Measurements from ENCODE around the gene RTL1.

Gene RTL1

DNA sequence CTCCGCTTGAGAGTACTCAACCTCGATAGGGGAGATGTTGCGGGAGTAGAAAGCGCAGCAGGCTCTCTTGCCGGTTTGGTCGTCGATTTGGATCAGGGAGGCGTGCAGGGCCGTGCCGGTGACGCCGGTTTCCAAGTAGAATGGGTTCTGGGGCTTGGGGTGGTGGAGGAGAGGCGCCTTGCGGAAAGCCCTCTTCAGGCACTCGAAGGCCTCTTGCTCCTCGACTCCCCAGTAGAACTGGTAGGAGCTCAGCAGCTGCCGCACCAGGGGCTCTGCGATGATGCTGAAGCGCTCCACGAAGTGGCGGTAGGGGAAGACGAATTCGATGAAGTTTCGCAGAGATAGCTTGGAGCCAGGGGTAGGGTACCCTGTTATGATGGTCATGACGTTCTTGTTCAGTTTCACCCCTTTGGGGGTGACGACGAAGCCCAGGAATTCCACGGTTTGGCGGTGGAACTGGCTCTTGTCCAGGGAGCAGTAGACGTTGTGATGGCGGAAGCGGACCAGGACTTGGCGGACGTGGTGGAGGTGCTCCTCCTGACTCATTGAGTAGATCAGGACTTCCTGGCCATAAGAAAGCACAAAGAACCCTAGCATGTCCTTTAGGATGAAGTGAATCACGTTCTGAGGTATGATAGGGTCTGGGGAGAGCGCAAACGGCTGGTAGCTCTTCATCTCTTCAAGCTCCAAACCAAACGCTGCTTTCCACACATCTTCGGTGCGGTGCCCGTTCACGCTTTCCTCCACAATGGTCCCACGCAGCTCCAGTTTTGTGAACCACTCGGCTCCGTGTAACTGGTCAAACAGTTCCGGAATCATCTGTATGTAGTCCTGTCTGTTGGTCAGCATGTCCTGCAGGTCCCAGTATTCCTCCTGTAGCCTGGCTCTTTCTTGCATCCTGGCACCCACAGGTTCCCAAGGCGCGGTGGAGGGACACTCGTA is 21.2 kb downstream of the RTL1 start:
- Histone ChIP-seq H3K27ac (ENCODE audit: insufficient read depth in 1 of 2, low read depth in 1 of 2, low read length in 2 of 2, poor library complexity in 1 of 2, severe bottlenecking in 2 of 2) (no peak overlapping the region), H3K4me3 (ENCODE audit: control insufficient read depth in 1 of 7, extremely low read depth in 1 of 7, insufficient read depth in 4 of 7, low read depth in 2 of 7, low read length in 6 of 7) (no peak overlapping the region), H3K4me1 (ENCODE audit: control extremely low read depth in 1 of 4, control insufficient read depth in 4 of 4, insufficient read depth in 4 of 4, low read length in 3 of 4) (peaks cover 0 to 6% (median 0%) of the 10 kb centered on the region in 4 experiments), H3K9me3 (ENCODE audit: control extremely low read depth in 1 of 5, control insufficient read depth in 4 of 5, insufficient read depth in 2 of 5, low read depth in 1 of 5, low read length in 4 of 5) (peaks cover 0 to 21% (median 0%) of the 10 kb centered on the region in 5 experiments), H3K36me3 (ENCODE audit: control insufficient read depth in 4 of 4, insufficient read depth in 4 of 4, low read length in 3 of 4) (peaks cover 0 to 3% (median 0%) of the 10 kb centered on the region in 4 experiments), H3K27me3 (replicated peaks in 2 of 5; ENCODE audit: control insufficient read depth in 4 of 5, insufficient read depth in 5 of 5, low read length in 4 of 5) (no peaks in the 10 kb centered on the region)
- WGBS (ENCODE audit: insufficient coverage): 97% methylated on average over 45 of the region's 49 CpGs
- ChIA-PET POLR2A (no interaction called here), CTCF (no interaction called here)
- no peak for DNase-seq

DNA sequence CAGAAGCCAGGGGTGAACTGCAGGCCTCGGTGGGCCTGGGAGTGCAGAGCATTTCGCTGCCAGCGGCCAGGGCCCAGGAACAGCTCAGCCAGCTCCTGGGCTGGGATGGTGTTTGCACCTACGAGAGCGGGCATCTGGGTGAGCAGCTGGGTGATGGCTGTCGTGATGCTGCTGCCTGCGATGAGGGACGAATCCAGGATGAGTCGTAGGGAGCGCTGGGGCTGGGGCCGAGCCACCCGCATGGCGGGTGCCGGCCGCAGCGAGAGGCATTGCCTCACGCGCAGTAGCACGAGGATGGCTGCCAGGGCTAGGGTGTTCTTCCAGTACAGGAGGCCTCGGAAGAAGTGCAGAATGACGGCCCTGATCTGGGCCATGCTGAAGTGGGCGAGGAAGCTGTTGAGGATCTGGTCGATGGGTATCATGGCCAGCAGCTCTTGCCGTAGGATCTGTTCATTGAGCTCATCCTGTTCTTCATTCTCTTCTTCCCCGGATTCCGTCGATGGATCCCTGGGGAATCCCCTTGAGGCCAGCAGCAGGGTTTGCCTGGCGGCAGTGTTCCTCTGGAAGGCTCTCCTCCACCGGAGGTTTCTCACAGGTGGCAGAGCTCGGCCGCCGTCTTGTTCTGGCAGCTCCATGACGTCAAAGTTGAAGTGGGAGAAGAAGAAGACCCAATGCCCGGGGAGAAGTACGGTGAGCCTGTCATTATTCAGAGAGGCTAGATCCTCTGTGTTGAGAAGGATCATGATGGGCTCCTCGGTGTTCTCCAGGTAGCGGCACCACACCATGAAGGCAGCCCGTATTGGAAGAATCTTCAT is 22.1 kb downstream of the RTL1 start:
- no peak overlapping the region for H3K4me3 ChIP-seq (ENCODE audit: control insufficient read depth in 1 of 7, extremely low read depth in 1 of 7, insufficient read depth in 4 of 7, low read depth in 2 of 7, low read length in 6 of 7)
- CTCF ChIA-PET: no interaction called here
- POLR2A ChIA-PET: no interaction called here

DNA sequence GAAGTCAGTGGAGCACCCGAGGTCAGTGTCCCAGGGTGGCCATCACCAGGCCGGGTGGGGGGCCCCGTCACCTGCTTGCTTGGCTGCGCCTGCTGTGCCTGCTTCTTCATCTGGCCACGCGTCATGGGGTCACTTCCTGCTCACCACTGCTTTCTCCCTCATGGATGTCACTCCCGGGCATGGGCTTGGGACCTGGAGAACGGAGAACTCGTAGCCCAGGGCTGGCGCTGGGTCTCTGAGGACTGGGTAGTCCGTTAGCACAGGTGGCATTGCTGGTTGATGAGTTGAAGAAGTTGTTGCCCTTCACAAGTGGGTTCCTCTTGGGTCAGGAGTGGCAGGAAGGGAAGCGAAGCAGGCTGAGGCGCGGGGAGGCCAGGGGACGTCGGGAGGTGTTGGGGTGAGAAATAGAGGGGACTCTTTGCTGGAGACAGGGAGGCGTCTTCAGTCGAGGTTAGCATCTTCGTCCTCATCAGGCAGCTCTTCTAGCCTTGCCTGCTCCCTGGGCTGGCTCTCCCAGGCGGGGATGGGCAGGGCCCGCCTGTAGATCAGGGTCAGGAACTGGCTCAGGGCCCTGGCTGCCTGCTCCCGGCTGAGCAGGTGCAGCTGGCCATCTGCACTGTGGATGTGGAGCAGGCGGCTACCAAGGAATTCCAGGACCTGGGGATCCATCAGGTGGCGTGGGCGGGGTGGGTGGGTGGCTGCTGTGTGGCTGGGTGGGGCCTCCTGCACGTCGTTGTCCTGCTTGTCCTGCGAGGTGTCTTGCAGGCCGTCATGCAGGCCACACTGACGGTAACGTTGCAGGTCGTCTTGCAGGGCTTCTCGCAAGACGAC is 23.0 kb downstream of the RTL1 start:
- Histone ChIP-seq H3K36me3 (ENCODE audit: control insufficient read depth in 4 of 4, insufficient read depth in 4 of 4, low read length in 3 of 4) (peaks cover 0 to 3% (median 0%) of the 10 kb centered on the region in 4 experiments), H3K4me3 (ENCODE audit: control insufficient read depth in 1 of 7, extremely low read depth in 1 of 7, insufficient read depth in 4 of 7, low read depth in 2 of 7, low read length in 6 of 7) (no peak overlapping the region), H3K9me3 (ENCODE audit: control extremely low read depth in 1 of 5, control insufficient read depth in 4 of 5, insufficient read depth in 2 of 5, low read depth in 1 of 5, low read length in 4 of 5) (peaks cover 0 to 21% (median 0%) of the 10 kb centered on the region in 5 experiments), H3K27me3 (replicated peaks in 2 of 5; ENCODE audit: control insufficient read depth in 4 of 5, insufficient read depth in 5 of 5, low read length in 4 of 5) (no peaks in the 10 kb centered on the region), H3K27ac (ENCODE audit: insufficient read depth in 1 of 2, low read depth in 1 of 2, low read length in 2 of 2, poor library complexity in 1 of 2, severe bottlenecking in 2 of 2) (no peak overlapping the region), H3K4me1 (ENCODE audit: control extremely low read depth in 1 of 4, control insufficient read depth in 4 of 4, insufficient read depth in 4 of 4, low read length in 3 of 4) (peaks cover 0 to 6% (median 0%) of the 10 kb centered on the region in 4 experiments)
- no peak for DNase-seq
- POLR2A ChIA-PET: no interaction called here
- 94% methylated on average over 27 of the region's 34 CpGs for WGBS (ENCODE audit: insufficient coverage)
- CTCF ChIA-PET: no interaction called here

More for the DNA sequence above, 22.1 kb downstream of the RTL1 start:
- DNase-seq: no peak
- WGBS (ENCODE audit: insufficient coverage): 97% methylated on average over 32 of the region's 38 CpGs
- Histone ChIP-seq H3K27me3 (replicated peaks in 2 of 5; ENCODE audit: control insufficient read depth in 4 of 5, insufficient read depth in 5 of 5, low read length in 4 of 5) (no peaks in the 10 kb centered on the region), H3K9me3 (ENCODE audit: control extremely low read depth in 1 of 5, control insufficient read depth in 4 of 5, insufficient read depth in 2 of 5, low read depth in 1 of 5, low read length in 4 of 5) (peaks cover 0 to 21% (median 0%) of the 10 kb centered on the region in 5 experiments), H3K27ac (ENCODE audit: insufficient read depth in 1 of 2, low read depth in 1 of 2, low read length in 2 of 2, poor library complexity in 1 of 2, severe bottlenecking in 2 of 2) (no peak overlapping the region), H3K4me1 (ENCODE audit: control extremely low read depth in 1 of 4, control insufficient read depth in 4 of 4, insufficient read depth in 4 of 4, low read length in 3 of 4) (peaks cover 0 to 6% (median 0%) of the 10 kb centered on the region in 4 experiments), H3K36me3 (ENCODE audit: control insufficient read depth in 4 of 4, insufficient read depth in 4 of 4, low read length in 3 of 4) (peaks cover 0 to 3% (median 0%) of the 10 kb centered on the region in 4 experiments)

DNA sequence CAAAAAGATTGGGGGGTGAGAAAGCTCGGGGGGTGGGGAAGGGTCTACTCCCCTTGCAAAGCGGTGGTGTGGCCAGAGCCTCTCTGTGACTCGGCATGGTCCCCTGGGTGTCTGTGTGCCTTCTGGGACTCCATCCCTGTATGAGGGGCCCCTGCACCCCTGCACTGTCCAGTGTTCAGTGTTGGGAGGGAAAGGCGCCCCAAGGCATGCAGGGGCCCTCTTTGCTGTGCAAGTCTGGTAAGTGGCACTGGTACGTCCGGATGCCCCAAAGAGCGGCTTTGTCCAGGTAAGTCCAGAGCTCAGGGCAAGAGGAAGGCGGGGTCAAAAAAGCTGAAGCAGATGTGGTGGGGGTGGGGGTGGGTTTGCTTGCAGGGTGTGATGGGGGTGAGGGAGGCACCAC is 23.7 kb downstream of the RTL1 start:
- no peak overlapping the region for H3K4me3 ChIP-seq (ENCODE audit: control insufficient read depth in 1 of 7, extremely low read depth in 1 of 7, insufficient read depth in 4 of 7, low read depth in 2 of 7, low read length in 6 of 7)
- no peaks in the 10 kb centered on the region for H3K27me3 ChIP-seq (replicated peaks in 2 of 5; ENCODE audit: control insufficient read depth in 4 of 5, insufficient read depth in 5 of 5, low read length in 4 of 5)
- ChIA-PET CTCF (interaction anchor here (0.6 kb wide), 1 partner anchor 227 kb away, joined by 4 read pairs; no protein-coding TSS in a partner anchor), POLR2A (no interaction called here)
- no peak overlapping the region for H3K27ac ChIP-seq (ENCODE audit: insufficient read depth in 1 of 2, low read depth in 1 of 2, low read length in 2 of 2, poor library complexity in 1 of 2, severe bottlenecking in 2 of 2)
- no peak for DNase-seq
- 97% methylated on average over 4 of the region's 8 CpGs for WGBS (ENCODE audit: insufficient coverage)
- H3K36me3 ChIP-seq (ENCODE audit: control insufficient read depth in 4 of 4, insufficient read depth in 4 of 4, low read length in 3 of 4): peaks cover 0 to 3% (median 0%) of the 10 kb centered on the region in 4 experiments
- H3K4me1 ChIP-seq (ENCODE audit: control extremely low read depth in 1 of 4, control insufficient read depth in 4 of 4, insufficient read depth in 4 of 4, low read length in 3 of 4): peaks cover 0 to 6% (median 0%) of the 10 kb centered on the region in 4 experiments
- H3K9me3 ChIP-seq (ENCODE audit: control extremely low read depth in 1 of 5, control insufficient read depth in 4 of 5, insufficient read depth in 2 of 5, low read depth in 1 of 5, low read length in 4 of 5): peaks cover 0 to 21% (median 0%) of the 10 kb centered on the region in 5 experiments

DNA sequence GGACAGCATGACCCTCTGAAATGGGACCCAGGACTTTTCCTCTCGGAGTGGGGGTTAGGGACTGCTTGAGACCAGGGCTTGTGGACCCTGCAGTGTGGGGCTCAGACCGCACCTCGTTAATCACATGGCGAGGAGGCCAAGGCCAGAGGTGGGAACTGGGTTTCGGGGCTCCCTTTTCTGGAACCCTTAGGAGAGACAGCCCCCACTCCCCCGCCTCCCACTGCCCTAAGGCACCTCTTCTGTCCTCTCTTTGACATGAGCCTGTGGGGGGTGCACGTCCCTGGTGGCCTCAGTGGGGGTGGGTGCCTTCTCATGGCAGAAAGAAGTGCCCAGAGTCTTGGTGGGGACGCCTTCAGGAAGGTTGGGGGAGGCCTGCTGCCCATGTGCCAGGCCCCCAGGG is 24.3 kb downstream of the RTL1 start:
- H3K36me3 ChIP-seq (ENCODE audit: control insufficient read depth in 4 of 4, insufficient read depth in 4 of 4, low read length in 3 of 4): peaks cover 0 to 1% (median 0%) of the 10 kb centered on the region in 4 experiments
- no peak overlapping the region for H3K4me3 ChIP-seq (ENCODE audit: control insufficient read depth in 1 of 7, extremely low read depth in 1 of 7, insufficient read depth in 4 of 7, low read depth in 2 of 7, low read length in 6 of 7)
- ChIA-PET CTCF (interaction anchor here (0.6 kb wide), 1 partner anchor 226 kb away, joined by 4 read pairs; no protein-coding TSS in a partner anchor), POLR2A (no interaction called here)
- no peaks in the 10 kb centered on the region for H3K27me3 ChIP-seq (replicated peaks in 2 of 5; ENCODE audit: control insufficient read depth in 4 of 5, insufficient read depth in 5 of 5, low read length in 4 of 5)
- H3K4me1 ChIP-seq (ENCODE audit: control extremely low read depth in 1 of 4, control insufficient read depth in 4 of 4, insufficient read depth in 4 of 4, low read length in 3 of 4): peaks cover 0 to 6% (median 0%) of the 10 kb centered on the region in 4 experiments
- no peak for DNase-seq
- 79% methylated on average over 6 of the region's 8 CpGs for WGBS (ENCODE audit: insufficient coverage)
- H3K9me3 ChIP-seq (ENCODE audit: control extremely low read depth in 1 of 5, control insufficient read depth in 4 of 5, insufficient read depth in 2 of 5, low read depth in 1 of 5, low read length in 4 of 5): peaks cover 0 to 21% (median 0%) of the 10 kb centered on the region in 5 experiments
- H3K27ac ChIP-seq (ENCODE audit: insufficient read depth in 1 of 2, low read depth in 1 of 2, low read length in 2 of 2, poor library complexity in 1 of 2, severe bottlenecking in 2 of 2): no peak overlapping the region

DNA sequence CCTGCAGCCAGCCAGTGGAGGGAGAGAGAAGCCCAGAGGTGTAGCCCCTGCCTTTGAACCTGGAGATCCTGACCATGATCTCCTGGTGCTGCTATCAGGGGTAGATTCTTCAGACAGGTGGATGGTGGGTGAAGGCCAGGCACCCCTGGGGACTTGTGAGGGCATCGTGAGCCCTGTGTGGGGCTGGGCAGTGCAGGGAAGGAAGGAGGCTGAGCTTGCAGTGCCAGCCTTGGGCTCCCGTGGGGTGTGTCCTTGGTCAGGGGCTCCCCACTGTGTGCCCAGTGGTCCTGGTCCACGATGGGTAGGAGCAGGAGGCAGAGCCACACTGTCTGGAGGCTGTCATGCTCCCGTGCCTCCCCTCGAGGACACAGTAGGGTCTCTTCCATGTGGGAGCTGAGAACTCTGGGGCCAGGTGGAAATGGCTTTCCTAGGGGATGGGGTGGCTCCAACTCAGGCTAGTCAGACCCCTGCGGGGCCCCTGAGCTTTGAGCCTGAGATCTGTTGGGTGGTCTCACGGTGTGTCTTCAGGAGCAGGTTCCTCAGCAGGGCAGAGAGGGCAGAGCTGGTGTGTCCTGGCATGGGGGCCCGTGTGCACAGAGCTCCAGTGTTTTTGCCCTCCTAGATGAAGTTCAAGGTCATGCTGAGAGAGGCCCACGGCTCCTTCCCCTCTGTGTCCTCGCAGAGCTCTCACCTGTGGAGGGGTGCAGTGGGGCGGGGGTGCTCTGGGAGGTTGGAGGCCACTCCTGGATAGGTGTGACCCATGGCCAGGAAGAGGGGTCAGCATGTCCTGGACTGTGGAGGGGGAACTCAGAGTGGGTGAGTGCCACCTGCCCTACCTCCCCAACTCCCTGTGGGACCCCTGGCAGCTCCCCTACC is 25.0 kb downstream of the RTL1 start:
- no peak for DNase-seq
- no peak overlapping the region for H3K4me3 ChIP-seq (ENCODE audit: control insufficient read depth in 1 of 7, extremely low read depth in 1 of 7, insufficient read depth in 4 of 7, low read depth in 2 of 7, low read length in 6 of 7)
- H3K36me3 ChIP-seq (ENCODE audit: control insufficient read depth in 4 of 4, insufficient read depth in 4 of 4, low read length in 3 of 4): no peaks in the 10 kb centered on the region
- peaks cover 0 to 6% (median 0%) of the 10 kb centered on the region in 4 experiments for H3K4me1 ChIP-seq (ENCODE audit: control extremely low read depth in 1 of 4, control insufficient read depth in 4 of 4, insufficient read depth in 4 of 4, low read length in 3 of 4)
- no peaks in the 10 kb centered on the region for H3K27me3 ChIP-seq (replicated peaks in 2 of 5; ENCODE audit: control insufficient read depth in 4 of 5, insufficient read depth in 5 of 5, low read length in 4 of 5)
- ChIA-PET POLR2A (no interaction called here), CTCF (no interaction called here)
- H3K27ac ChIP-seq (ENCODE audit: insufficient read depth in 1 of 2, low read depth in 1 of 2, low read length in 2 of 2, poor library complexity in 1 of 2, severe bottlenecking in 2 of 2): no peak overlapping the region
- H3K9me3 ChIP-seq (ENCODE audit: control extremely low read depth in 1 of 5, control insufficient read depth in 4 of 5, insufficient read depth in 2 of 5, low read depth in 1 of 5, low read length in 4 of 5): peaks cover 0 to 21% (median 0%) of the 10 kb centered on the region in 5 experiments
- WGBS (ENCODE audit: insufficient coverage): 98% methylated on average over 5 of the region's 11 CpGs

Measured in common myeloid progenitor, CD34-positive (primary cell).